GM12891 (cell line): ENCODE results near the gene TRPT1.

ENCODE experiments used
- DNase-seq: peaks from one replicate; pipeline ENCODE4 v3.0.0; 2011; ENCODE audit warnings: low spot score; ENCODE audit not compliant: insufficient read length
- FAIRE-seq: peaks from 2 replicates; lab custom pipeline; 2011; peaks lifted over from hg19 to GRCh38; lab: Jason Lieb, UNC
- PAX5 ChIP-seq: IDR thresholded peaks from 2 replicates; pipeline ENCODE4 v1.6.1; 2011; ENCODE audit warnings: low read length, moderate library complexity, mild to moderate bottlenecking; ENCODE audit not compliant: insufficient read depth, severe bottlenecking
- POLR2A ChIP-seq: IDR thresholded peaks from 2 replicates; pipeline ENCODE4 v1.6.1; 2011; ENCODE audit warnings: low read depth, low read length, control low read depth
- POLR2AphosphoS5 ChIP-seq: IDR thresholded peaks from 2 replicates; pipeline ENCODE4 v1.6.1; 2011; ENCODE audit warnings: low read depth, low read length, control low read depth
- POU2F2 ChIP-seq: IDR thresholded peaks from 2 replicates; pipeline ENCODE4 v1.6.1; 2011; ENCODE audit warnings: low read depth, mild to moderate bottlenecking, control low read depth, low read length, moderate library complexity
- SPI1 ChIP-seq: IDR thresholded peaks from 2 replicates; pipeline ENCODE4 v1.6.1; 2011; ENCODE audit warnings: low read depth, low read length, control low read depth
- TAF1 ChIP-seq: IDR thresholded peaks from 2 replicates; pipeline ENCODE4 v1.6.1; 2011; ENCODE audit warnings: low read depth, low read length, control low read depth

TRPT1 gene

GRCh38 chr11:64210301-64211020 lies 15.5 kb downstream of the TRPT1 start:
- FAIRE-seq (no peak), DNase-seq (no peak)
- no peak for TF ChIP-seq SPI1
- TF ChIP-seq TAF1: no peak
- no peak for TF ChIP-seq PAX5
- TF ChIP-seq POLR2AphosphoS5: no peak

GRCh38 chr11:64209563-64209843 lies 16.5 kb downstream of the TRPT1 start:
- no peak for TF ChIP-seq POU2F2
- TF ChIP-seq SPI1: no peak
- no peak for TF ChIP-seq POLR2A
- no peak for TF ChIP-seq PAX5
- TF ChIP-seq POLR2AphosphoS5: no peak
- no peak for FAIRE-seq
- no peak for DNase-seq

GRCh38 chr11:64208796-64209562 lies 17.0 kb downstream of the TRPT1 start:
- TF ChIP-seq POLR2AphosphoS5: no peak
- no peak for TF ChIP-seq POU2F2
- TF ChIP-seq PAX5: no peak
- no peak for TF ChIP-seq POLR2A
- no peak for TF ChIP-seq TAF1
- TF ChIP-seq SPI1: no peak
- DNase-seq: no peak
- no peak for FAIRE-seq

- FAIRE-seq (no peak), DNase-seq (no peak)
- TF ChIP-seq POLR2A (no peak), SPI1 (no peak)
These were observed 17.7 kb downstream of the TRPT1 start for GRCh38 chr11:64208086-64208795.

GRCh38 chr11:64207256-64208085 lies 18.5 kb downstream of the TRPT1 start:
- FAIRE-seq: peak; percentile 98
- DNase-seq: peak; percentile 97
- TF ChIP-seq SPI1 (0 out of 2 replicates have a peak, but pooled peaks have one; percentile 29), PAX5 (no peak), POLR2AphosphoS5 (peak; percentile 85), TAF1 (peak; percentile 87; the same call in 1 of the 2 replicates)

- TF ChIP-seq POLR2A: peak; percentile 60
- no peak for TF ChIP-seq POU2F2
- peak; percentile 51 for TF ChIP-seq SPI1
- TF ChIP-seq POLR2AphosphoS5: peak; percentile 38; the same call in 1 of the 2 replicates
- no peak for TF ChIP-seq PAX5
- TF ChIP-seq TAF1: no peak
- FAIRE-seq (peak; percentile 81), DNase-seq (peak; percentile 61)
These were observed 19.3 kb downstream of the TRPT1 start, which contains the start of gene FERMT3 for GRCh38 chr11:64206457-64207255. Gene FERMT3 (plus strand): TSS chr11:64206721. CDS start chr11:64207365, 644 bp downstream.

GRCh38 chr11:64204464-64204989 lies 21.5 kb downstream of the TRPT1 start:
- FAIRE-seq: peak; percentile 71
- TF ChIP-seq POLR2AphosphoS5 (0 out of 2 replicates have a peak, but pooled peaks have one; percentile 36), PAX5 (no peak), POLR2A (0 out of 2 replicates have a peak, but pooled peaks have one; percentile 30), SPI1 (no peak), POU2F2 (no peak), TAF1 (no peak)

GRCh38 chr11:64204080-64204440 lies 21.9 kb downstream of the TRPT1 start:
- DNase-seq (no peak), FAIRE-seq (no peak)
- no peak for TF ChIP-seq TAF1
- TF ChIP-seq SPI1: no peak
- no peak for TF ChIP-seq POU2F2
- TF ChIP-seq POLR2A: no peak
- TF ChIP-seq POLR2AphosphoS5: no peak
- no peak for TF ChIP-seq PAX5

More at GRCh38 chr11:64204464-64204989, 21.5 kb downstream of the TRPT1 start:
- DNase-seq: peak; percentile 73
